ENCODE results near the gene COL13A1. TPM values are rescaled to one million over a fixed set of nuclear protein-coding genes. Genes with fewer than 3 reads are reported as not detected.

Gene COL13A1
- total RNA-seq, 1 donor from 2014 or later: 5.3 TPM

DNA sequence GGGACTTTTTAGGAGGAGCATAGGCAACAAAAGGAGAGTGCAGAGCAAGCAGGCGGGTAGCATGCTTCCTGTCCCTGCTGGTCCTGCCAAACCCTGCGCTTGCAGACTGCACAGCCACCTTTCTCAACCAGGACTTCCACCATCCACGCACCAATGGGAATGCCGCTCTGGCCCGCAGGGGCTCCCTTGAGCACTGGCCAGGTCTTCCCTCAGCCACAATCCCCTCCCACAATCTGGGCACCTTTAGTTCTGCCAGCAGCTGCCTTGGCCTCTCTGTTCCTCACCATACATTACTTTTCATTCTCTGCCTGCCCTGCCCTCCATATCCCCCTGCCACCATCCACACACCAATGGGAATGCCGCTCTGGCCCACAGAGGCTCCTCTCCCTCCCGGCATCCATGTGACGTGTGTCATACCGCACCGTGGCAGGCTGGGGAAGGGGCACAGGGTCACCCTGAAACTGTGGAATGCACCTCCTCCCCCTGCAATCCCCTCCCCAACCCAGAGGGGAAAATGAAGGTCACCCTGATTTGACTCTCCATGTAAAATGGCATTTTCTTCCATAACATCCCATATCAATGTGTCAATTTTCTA, 153.6 kb downstream of the COL13A1 start:
- no peak for DNase-seq

DNA sequence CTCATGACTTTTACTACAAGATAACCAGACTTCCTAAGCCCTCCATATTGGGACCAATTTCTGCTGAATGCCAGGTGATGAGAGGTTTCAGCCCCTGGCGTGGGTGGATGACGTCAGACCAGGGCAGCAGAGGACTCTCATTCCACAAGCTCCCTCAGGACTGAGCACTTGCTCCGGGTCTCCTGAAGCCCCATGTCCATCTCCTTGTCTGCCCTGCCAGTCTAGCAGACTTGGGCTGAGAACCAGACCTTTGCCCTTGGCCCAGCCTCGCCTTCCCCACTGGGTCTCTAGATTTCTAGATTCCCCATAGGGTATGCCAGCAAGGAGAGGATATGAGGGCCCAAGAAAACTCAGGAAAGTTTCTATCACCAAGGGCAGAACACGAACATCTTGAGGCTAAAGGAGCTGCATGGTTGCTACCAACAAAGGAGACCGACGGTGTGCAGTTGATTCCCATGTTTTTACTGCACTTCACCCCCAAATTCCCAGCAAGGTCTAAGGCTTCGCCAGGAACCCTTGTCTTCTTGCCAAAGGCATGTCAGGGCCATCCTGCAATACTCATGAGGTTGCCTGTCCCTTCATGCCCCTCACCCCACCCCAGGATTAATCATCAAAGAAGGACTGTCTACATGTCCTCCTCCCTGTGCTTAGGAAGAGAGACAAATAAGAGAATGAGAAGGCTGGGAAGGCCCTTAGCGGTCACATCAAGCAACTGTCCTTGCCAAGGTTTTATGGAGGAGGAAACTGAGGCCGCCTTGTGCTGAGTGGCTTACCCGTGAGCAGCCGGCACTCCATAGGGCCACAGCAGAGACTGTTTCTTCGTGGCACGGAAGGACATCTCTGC, 154.4 kb downstream of the COL13A1 start:
- no peak for DNase-seq

- no peak for DNase-seq
Observed at GRCh38 chr10:69956741-69957230, 155.1 kb downstream of the COL13A1 start.

DNA sequence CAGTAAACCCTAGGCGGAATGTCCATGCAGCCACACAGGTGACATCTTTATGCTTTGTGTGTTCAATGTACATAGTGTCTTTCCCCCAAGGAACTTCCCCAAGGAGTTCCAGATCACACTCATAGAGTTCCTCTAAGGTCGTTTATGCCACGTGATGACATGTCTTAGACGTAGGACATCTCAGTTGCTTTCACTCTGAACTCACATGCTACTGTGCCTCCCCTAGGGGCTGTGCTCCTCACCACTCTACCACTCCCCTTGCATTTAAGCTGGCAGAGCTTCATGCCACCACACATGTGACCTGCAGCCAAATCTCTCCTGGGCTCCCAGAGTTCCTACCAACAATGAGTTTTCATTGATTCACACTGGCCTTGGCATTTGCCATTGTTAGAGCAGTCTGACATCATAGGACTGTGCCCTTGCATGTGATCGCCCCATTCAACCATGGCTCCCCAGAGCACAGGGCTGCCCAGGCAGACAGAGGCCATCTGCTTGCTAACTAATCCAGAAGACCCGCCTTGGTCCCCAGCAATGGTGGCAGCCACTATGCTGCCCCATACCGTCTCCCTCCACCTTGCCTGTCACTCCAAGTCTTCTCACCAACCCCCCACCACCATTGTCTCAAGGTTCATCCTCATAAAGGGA, 155.7 kb downstream of the COL13A1 start:
- no peak for DNase-seq

- DNase-seq: peak; percentile 76
Observed at GRCh38 chr10:69957886-69958555, 156.3 kb downstream of the COL13A1 start.

GRCh38 chr10:69958556-69958902, 156.8 kb downstream of the COL13A1 start:
- DNase-seq: no peak

DNA sequence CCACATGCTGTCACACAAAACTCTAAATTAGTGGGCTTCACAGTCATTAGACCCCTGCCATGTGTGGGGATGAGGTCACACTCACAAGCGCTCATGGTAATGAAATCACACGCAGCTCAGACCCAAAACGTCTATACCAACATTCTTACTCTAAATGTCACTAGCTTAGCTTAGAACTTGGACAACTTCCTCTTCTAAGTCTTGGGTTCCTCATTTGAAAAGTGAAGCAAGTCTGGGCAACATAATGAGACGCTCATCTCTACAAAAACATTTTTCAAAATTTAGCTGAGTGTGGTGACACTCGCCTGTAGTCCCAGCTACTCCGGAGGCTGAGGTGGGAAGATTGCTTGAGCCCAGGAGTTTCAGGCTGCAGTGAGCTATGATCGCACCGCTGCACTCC, 158.2 kb downstream of the COL13A1 start:
- DNase-seq: no peak

DNA sequence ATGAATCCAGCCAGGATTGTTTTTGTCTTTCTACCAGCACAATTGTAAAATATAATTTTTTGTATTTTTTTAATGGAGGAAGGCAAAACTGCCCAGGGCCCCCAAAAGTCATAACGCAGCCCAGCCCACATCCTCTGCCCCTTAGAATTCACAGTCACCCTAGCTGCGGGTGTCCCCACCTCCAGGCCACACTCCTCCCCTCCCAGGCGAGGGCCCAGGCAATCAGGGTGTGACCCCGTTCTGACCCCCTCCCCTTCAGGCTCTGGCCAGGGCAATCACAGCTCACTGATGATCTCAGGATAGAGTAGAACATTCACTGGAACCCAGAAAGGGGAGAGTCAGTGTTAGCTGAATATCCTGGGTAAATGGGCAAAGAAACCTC, 158.9 kb downstream of the COL13A1 start:
- no peak for DNase-seq

- peak; percentile 15 for DNase-seq
Observed at GRCh38 chr10:69960988-69961880, 159.5 kb downstream of the COL13A1 start.

DNA sequence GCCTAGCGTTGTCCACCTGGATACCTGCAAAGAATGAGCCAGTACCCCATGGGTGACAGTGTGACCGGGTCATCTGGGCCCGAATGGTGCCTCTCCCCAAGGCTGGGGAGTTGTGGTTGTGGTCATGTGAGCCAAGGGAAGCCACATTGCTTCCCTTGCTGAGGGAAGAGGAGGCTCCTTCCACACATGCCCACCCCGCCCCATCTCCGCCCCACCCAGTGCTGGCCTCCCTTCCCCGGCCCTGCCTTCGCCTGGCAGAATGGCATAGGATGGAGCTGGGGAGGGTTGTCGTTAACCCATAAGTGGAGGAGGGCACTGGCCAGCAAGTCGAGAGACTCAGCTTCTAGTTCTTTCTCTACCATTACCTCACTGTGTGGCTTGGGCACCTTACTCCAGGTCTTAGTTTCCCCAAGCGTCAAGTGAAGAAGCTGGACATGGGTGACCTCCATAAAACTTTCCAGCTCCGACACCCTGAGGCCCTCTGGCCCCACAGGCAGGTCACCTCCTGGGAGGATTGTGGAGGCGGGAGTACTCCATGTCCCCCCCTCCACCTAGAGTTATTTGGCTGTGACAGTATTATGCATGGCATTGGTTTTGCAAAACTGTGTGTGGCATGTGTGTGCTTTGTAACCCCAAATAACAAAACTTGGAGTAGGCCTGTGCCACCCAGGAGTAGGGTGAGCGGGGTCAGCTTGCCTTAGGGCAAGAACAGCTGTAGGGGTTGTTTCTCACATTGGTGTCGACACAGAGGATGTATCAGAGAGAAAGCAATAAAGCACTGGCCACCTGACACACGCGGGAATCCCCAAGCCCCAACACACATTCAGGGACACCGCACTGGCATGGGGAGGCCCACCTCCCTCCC, 160.4 kb downstream of the COL13A1 start:
- DNase-seq: no peak

GRCh38 chr10:69962746-69963135, 161.0 kb downstream of the COL13A1 start:
- no peak for DNase-seq

- DNase-seq: no peak
Observed at GRCh38 chr10:69963178-69963834, 161.6 kb downstream of the COL13A1 start.

- no peak for DNase-seq
Observed at GRCh38 chr10:69963835-69964710, 162.4 kb downstream of the COL13A1 start.

GRCh38 chr10:69965086-69965485, 163.4 kb downstream of the COL13A1 start:
- no peak for DNase-seq

GRCh38 chr10:69965919-69966662, 164.4 kb downstream of the COL13A1 start:
- DNase-seq: no peak

DNA sequence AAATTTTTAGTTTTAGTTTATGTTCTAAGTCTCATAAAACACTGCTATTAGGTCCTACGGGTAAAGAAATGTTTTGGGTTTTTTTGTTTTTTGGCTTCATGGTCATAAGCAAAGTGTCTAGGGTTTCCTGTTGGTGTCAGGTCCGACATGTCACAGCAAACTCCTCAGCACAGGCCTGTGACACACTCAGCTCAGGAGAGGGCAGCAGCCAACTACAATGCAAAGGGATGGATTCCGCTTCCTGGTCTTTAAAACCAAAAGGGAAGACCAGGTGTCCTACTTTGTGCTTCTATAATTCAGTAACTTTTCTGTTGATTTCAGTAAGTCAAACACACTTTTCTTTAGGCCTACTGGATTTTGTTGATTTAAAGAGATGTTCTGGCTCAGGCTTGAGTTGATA, 167.1 kb downstream of the COL13A1 start:
- DNase-seq: no peak

GRCh38 chr10:69969977-69970376, 168.3 kb downstream of the COL13A1 start:
- DNase-seq: no peak

- DNase-seq: no peak
Observed at GRCh38 chr10:69972981-69973397, 171.3 kb downstream of the COL13A1 start.

DNA sequence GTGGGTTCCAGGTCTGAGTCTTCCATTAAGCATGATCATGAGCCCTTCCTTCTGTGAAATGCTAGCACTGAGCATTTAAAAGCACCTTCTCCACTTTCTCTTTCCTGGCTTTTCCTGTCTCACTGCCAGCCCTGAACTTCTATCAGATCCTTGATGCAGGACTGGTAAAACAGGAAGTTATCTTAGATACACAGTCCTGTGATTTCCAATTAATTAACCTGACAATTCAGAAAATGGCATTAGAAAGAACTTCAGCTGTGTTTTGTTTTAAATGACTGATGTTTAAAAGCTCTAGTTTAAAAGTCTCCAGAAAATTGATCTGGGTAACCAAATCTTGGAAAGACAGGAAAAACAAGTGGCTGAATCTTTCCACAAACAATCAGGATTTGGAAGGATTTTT, 172.0 kb downstream of the COL13A1 start:
- DNase-seq: no peak

All from dermis blood vessel endothelial cell (primary cell).